HTERT RPE-1 (cell line): Measurements from ENCODE around the gene PPCS.
"Not testable (repeated sequence)": the region's sequence is repeated elsewhere in the genome, so short reads cannot be mapped to it uniquely, and the experiment has no call there.

Experiments used
- in situ Hi-C: fragments of 300-500 bp; cut with MboI; formaldehyde crosslinking; loops from 4 replicates; pipeline ENCODE4 v1.14.3; 2020; ENCODE audit warnings: low sequenced_read_pairs

Gene PPCS

GRCh38 chr1:42450061-42450460 is 6.3 kb upstream of the PPCS start:
- in situ Hi-C loops: no loop called here

- in situ Hi-C loops: no loop called here
Observed at GRCh38 chr1:42453386-42453785, 3.0 kb upstream of the PPCS start.

- in situ Hi-C loops: no loop called here
Observed at GRCh38 chr1:42454403-42454802, 1.9 kb upstream of the PPCS start.

GRCh38 chr1:42456754-42457089 is 379 bp downstream of the PPCS start:
- in situ Hi-C loops: no loop called here

- in situ Hi-C loops: no loop called here
Observed at GRCh38 chr1:42461196-42461595, 4.9 kb downstream of the PPCS start.

- in situ Hi-C loops: no loop called here
Observed at GRCh38 chr1:42462828-42463763, 6.8 kb downstream of the PPCS start, which contains the start of gene CCDC30. CCDC30 (plus strand) TSS chr1:42463286; CDS start chr1:42480552, 17,266 bp downstream.

- in situ Hi-C loops: no loop called here
Observed at GRCh38 chr1:42463921-42464320, 7.6 kb downstream of the PPCS start.

- in situ Hi-C loops: no loop called here
Observed at GRCh38 chr1:42466030-42466429, 9.7 kb downstream of the PPCS start.

GRCh38 chr1:42469727-42470126 is 13.4 kb downstream of the PPCS start:
- in situ Hi-C loops: no loop called here

- in situ Hi-C loops: no loop called here
Observed at GRCh38 chr1:42476605-42477004, 20.3 kb downstream of the PPCS start.

- in situ Hi-C loops: not testable (repeated sequence)
Observed at GRCh38 chr1:42477354-42477753, 21.0 kb downstream of the PPCS start.

- in situ Hi-C loops: no loop called here
Observed at GRCh38 chr1:42477775-42478174, 21.4 kb downstream of the PPCS start.

- in situ Hi-C loops: no loop called here
Observed at GRCh38 chr1:42479621-42480020, 23.3 kb downstream of the PPCS start.

- in situ Hi-C loops: no loop called here
Observed at GRCh38 chr1:42480921-42481320, 24.6 kb downstream of the PPCS start.

GRCh38 chr1:42482635-42483153 is 26.4 kb downstream of the PPCS start:
- in situ Hi-C loops: no loop called here

- in situ Hi-C loops: no loop called here
Observed at GRCh38 chr1:42484382-42484781, 28.0 kb downstream of the PPCS start.

GRCh38 chr1:42490237-42490636 is 33.9 kb downstream of the PPCS start:
- in situ Hi-C loops: no loop called here

GRCh38 chr1:42502031-42502430 is 45.7 kb downstream of the PPCS start:
- in situ Hi-C loops: not testable (repeated sequence)

GRCh38 chr1:42504535-42505128 is 48.3 kb downstream of the PPCS start:
- in situ Hi-C loops: no loop called here

GRCh38 chr1:42506576-42506975 is 50.2 kb downstream of the PPCS start:
- in situ Hi-C loops: no loop called here
